Natural killer cell treated with Interleukin-12 subunit alpha and Interleukin-12 subunit beta and Interleukin-15 and Interleukin-18, amount 100 ng/mL, for 72 hours (primary cell): ENCODE measurements around the gene PAPOLG. TPM values are rescaled to one million over a fixed set of nuclear protein-coding genes. Genes with fewer than 3 reads are reported as not detected.
"Not testable (repeated sequence)": the region's sequence is repeated elsewhere in the genome, so short reads cannot be mapped to it uniquely, and the experiment has no call there.

ENCODE experiments used
- ATAC-seq, 2 donors: fragments of 150-1000 bp; cut with Tn5 transposase in 1 of 2; sonication (Bioruptor Pico), chemical (Tn5 transposase) in 1 of 2; 2 replicates each; pipeline ENCODE4 v1.10.0; 2021
- DNase-seq: peaks from one replicate; pipeline ENCODE4 v3.0.0; 2022; ENCODE audit warnings: low spot score
- H3K27ac Mint-ChIP-seq, 2 donors: 1 replicate in 1 of 2; 2 replicates in 1 of 2; pipeline ENCODE4 v1.8.0; 2022; ENCODE audit warnings: mixed read lengths in 2 of 2, mild to moderate bottlenecking in 1 of 2, moderate library complexity in 1 of 2
- H3K27me3 Mint-ChIP-seq, 2 donors: 1 replicate in 1 of 2; 2 replicates in 1 of 2; pipeline ENCODE4 v1.8.0; 2022; ENCODE audit warnings: mixed read lengths in 2 of 2
- H3K36me3 Mint-ChIP-seq: one replicate; pipeline ENCODE4 v1.8.0; 2022; ENCODE audit warnings: mixed read lengths
- H3K4me1 Mint-ChIP-seq, 2 donors: 1 replicate in 1 of 2; 2 replicates in 1 of 2; pipeline ENCODE4 v1.8.0; 2022; ENCODE audit warnings: low read depth in 2 of 2, mixed read lengths in 2 of 2, mild to moderate bottlenecking in 1 of 2
- H3K4me3 Mint-ChIP-seq: one replicate; pipeline ENCODE4 v1.8.0; 2022; ENCODE audit warnings: mixed read lengths
- H3K9me3 Mint-ChIP-seq: 2 replicates; pipeline ENCODE4 v1.8.0; 2022; ENCODE audit warnings: mixed read lengths
- total RNA-seq, 2 donors: library from RNA; stranded (reverse); gene quantifications; one replicate each; pipeline ENCODE4 v1.2.3, GENCODE V29; 2022

The PAPOLG gene
- total RNA-seq, 2 donors from 2014 or later: 17.3 to 19.8 TPM

GRCh38 chr2:60821587-60822302 is 65.7 kb downstream of the PAPOLG start:
- ATAC-seq: no peak

GRCh38 chr2:60822987-60823386 is 66.9 kb downstream of the PAPOLG start:
- Mint-ChIP-seq H3K9me3 (no peaks in the 10 kb centered on the region), H3K36me3 (no peaks in the 10 kb centered on the region), H3K4me1 (peaks cover 25 to 31% of the 10 kb centered on the region in 2 donors), H3K4me3 (no peak overlapping the region), H3K27me3 (no peaks in the 10 kb centered on the region), H3K27ac (no peak overlapping the region)
- ATAC-seq (no peak), DNase-seq (no peak)

More at GRCh38 chr2:60821587-60822302, 65.7 kb downstream of the PAPOLG start:
- no peak for DNase-seq
- Mint-ChIP-seq H3K36me3 (no peaks in the 10 kb centered on the region), H3K4me1 (peaks cover 32 to 34% of the 10 kb centered on the region in 2 donors), H3K4me3 (peak overlapping the region; percentile 41), H3K27ac (peak overlapping the region; percentile 58 to 91), H3K9me3 (no peaks in the 10 kb centered on the region), H3K27me3 (no peaks in the 10 kb centered on the region)

GRCh38 chr2:60823694-60824305 is 67.7 kb downstream of the PAPOLG start:
- DNase-seq (no peak), ATAC-seq (no peak)
- Mint-ChIP-seq H3K36me3 (no peaks in the 10 kb centered on the region), H3K4me3 (no peak overlapping the region), H3K27me3 (no peaks in the 10 kb centered on the region), H3K9me3 (no peaks in the 10 kb centered on the region), H3K27ac (no peak overlapping the region), H3K4me1 (peaks cover 18 to 26% of the 10 kb centered on the region in 2 donors)

- Mint-ChIP-seq H3K27ac (no peak overlapping the region), H3K36me3 (no peaks in the 10 kb centered on the region), H3K4me3 (no peak overlapping the region), H3K4me1 (peaks cover 2 to 10% of the 10 kb centered on the region in 2 donors), H3K27me3 (peaks cover 4 to 7% of the 10 kb centered on the region in 2 donors), H3K9me3 (no peaks in the 10 kb centered on the region)
- ATAC-seq (no peak), DNase-seq (no peak)
Measured at GRCh38 chr2:60825666-60826065, 69.6 kb downstream of the PAPOLG start.

GRCh38 chr2:60826111-60826510 is 70.0 kb downstream of the PAPOLG start:
- DNase-seq (no peak), ATAC-seq (no peak)
- Mint-ChIP-seq H3K9me3 (no peaks in the 10 kb centered on the region), H3K27ac (no peak overlapping the region), H3K4me3 (no peak overlapping the region), H3K36me3 (no peaks in the 10 kb centered on the region), H3K4me1 (peaks cover 2 to 9% of the 10 kb centered on the region in 2 donors), H3K27me3 (peaks cover 4 to 7% of the 10 kb centered on the region in 2 donors)

- not testable (repeated sequence) for H3K4me3 Mint-ChIP-seq, H3K27me3 Mint-ChIP-seq, DNase-seq, H3K4me1 Mint-ChIP-seq, ATAC-seq, H3K9me3 Mint-ChIP-seq, H3K27ac Mint-ChIP-seq, H3K36me3 Mint-ChIP-seq
Measured at GRCh38 chr2:60826860-60827259, 70.8 kb downstream of the PAPOLG start.

- peaks cover 0 to 2% of the 10 kb centered on the region in 2 donors for H3K4me1 Mint-ChIP-seq
- H3K9me3 Mint-ChIP-seq: no peaks in the 10 kb centered on the region
- ATAC-seq (no peak), DNase-seq (no peak)
- peaks cover 4 to 7% of the 10 kb centered on the region in 2 donors for H3K27me3 Mint-ChIP-seq
- no peak overlapping the region for H3K4me3 Mint-ChIP-seq
- no peaks in the 10 kb centered on the region for H3K36me3 Mint-ChIP-seq
- H3K27ac Mint-ChIP-seq: no peak overlapping the region
Measured at GRCh38 chr2:60827369-60827768, 71.3 kb downstream of the PAPOLG start.

GRCh38 chr2:60830991-60831390 is 74.9 kb downstream of the PAPOLG start:
- Mint-ChIP-seq H3K4me3 (no peak overlapping the region), H3K27ac (no peak overlapping the region), H3K4me1 (peaks cover 6 to 13% of the 10 kb centered on the region in 2 donors), H3K9me3 (no peaks in the 10 kb centered on the region), H3K36me3 (no peaks in the 10 kb centered on the region), H3K27me3 (peaks cover 13 to 28% of the 10 kb centered on the region in 2 donors)
- DNase-seq (no peak), ATAC-seq (no peak)

- ATAC-seq (no peak), DNase-seq (no peak)
- peaks cover 6 to 13% of the 10 kb centered on the region in 2 donors for H3K4me1 Mint-ChIP-seq
- H3K36me3 Mint-ChIP-seq: no peaks in the 10 kb centered on the region
- no peak overlapping the region for H3K4me3 Mint-ChIP-seq
- H3K9me3 Mint-ChIP-seq: no peaks in the 10 kb centered on the region
- peaks cover 15 to 28% of the 10 kb centered on the region in 2 donors for H3K27me3 Mint-ChIP-seq
- no peak overlapping the region for H3K27ac Mint-ChIP-seq
Measured at GRCh38 chr2:60831921-60832320, 75.9 kb downstream of the PAPOLG start.

- Mint-ChIP-seq H3K4me3 (no peak overlapping the region), H3K4me1 (peaks cover 4 to 13% of the 10 kb centered on the region in 2 donors), H3K9me3 (no peaks in the 10 kb centered on the region), H3K36me3 (no peaks in the 10 kb centered on the region), H3K27ac (no peak overlapping the region), H3K27me3 (peaks cover 15 to 28% of the 10 kb centered on the region in 2 donors)
- DNase-seq: no peak
- ATAC-seq: peak in 1 of 2 donors; percentile 36
Measured at GRCh38 chr2:60832621-60833020, 76.6 kb downstream of the PAPOLG start.

GRCh38 chr2:60834270-60834717 is 78.2 kb downstream of the PAPOLG start:
- no peaks in the 10 kb centered on the region for H3K36me3 Mint-ChIP-seq
- peaks cover 4 to 13% of the 10 kb centered on the region in 2 donors for H3K4me1 Mint-ChIP-seq
- H3K4me3 Mint-ChIP-seq: no peak overlapping the region
- no peaks in the 10 kb centered on the region for H3K9me3 Mint-ChIP-seq
- DNase-seq: no peak
- no peak for ATAC-seq
- peak overlapping the region in 1 of 2 donors; percentile 41 for H3K27ac Mint-ChIP-seq
- H3K27me3 Mint-ChIP-seq: peaks cover 15 to 28% of the 10 kb centered on the region in 2 donors

GRCh38 chr2:60836491-60836890 is 80.4 kb downstream of the PAPOLG start:
- Mint-ChIP-seq H3K36me3 (no peaks in the 10 kb centered on the region), H3K27me3 (peaks cover 15 to 21% of the 10 kb centered on the region in 2 donors), H3K9me3 (no peaks in the 10 kb centered on the region), H3K4me1 (peaks cover 12 to 18% of the 10 kb centered on the region in 2 donors), H3K4me3 (no peak overlapping the region), H3K27ac (no peak overlapping the region)
- DNase-seq (no peak), ATAC-seq (no peak)

- no peak for DNase-seq
- H3K9me3 Mint-ChIP-seq: no peaks in the 10 kb centered on the region
- H3K36me3 Mint-ChIP-seq: no peaks in the 10 kb centered on the region
- no peak overlapping the region for H3K4me3 Mint-ChIP-seq
- ATAC-seq: no peak
- peaks cover 15 to 21% of the 10 kb centered on the region in 2 donors for H3K27me3 Mint-ChIP-seq
- no peak overlapping the region for H3K27ac Mint-ChIP-seq
- H3K4me1 Mint-ChIP-seq: peaks cover 12 to 18% of the 10 kb centered on the region in 2 donors
Measured at GRCh38 chr2:60837123-60837522, 81.1 kb downstream of the PAPOLG start.

- DNase-seq (no peak), ATAC-seq (no peak)
- no peak overlapping the region for H3K4me3 Mint-ChIP-seq
- no peak overlapping the region for H3K27ac Mint-ChIP-seq
- H3K4me1 Mint-ChIP-seq: peaks cover 12 to 14% of the 10 kb centered on the region in 2 donors
- H3K36me3 Mint-ChIP-seq: no peaks in the 10 kb centered on the region
- no peaks in the 10 kb centered on the region for H3K9me3 Mint-ChIP-seq
- peaks cover 14 to 17% of the 10 kb centered on the region in 2 donors for H3K27me3 Mint-ChIP-seq
Measured at GRCh38 chr2:60838481-60838880, 82.4 kb downstream of the PAPOLG start.
